Measurements from ENCODE around the gene KCNT2.

Gene KCNT2

GRCh38 chr1:196415978-196416377, 192.3 kb downstream of the KCNT2 start:
- TF ChIP-seq, protein P1, sequence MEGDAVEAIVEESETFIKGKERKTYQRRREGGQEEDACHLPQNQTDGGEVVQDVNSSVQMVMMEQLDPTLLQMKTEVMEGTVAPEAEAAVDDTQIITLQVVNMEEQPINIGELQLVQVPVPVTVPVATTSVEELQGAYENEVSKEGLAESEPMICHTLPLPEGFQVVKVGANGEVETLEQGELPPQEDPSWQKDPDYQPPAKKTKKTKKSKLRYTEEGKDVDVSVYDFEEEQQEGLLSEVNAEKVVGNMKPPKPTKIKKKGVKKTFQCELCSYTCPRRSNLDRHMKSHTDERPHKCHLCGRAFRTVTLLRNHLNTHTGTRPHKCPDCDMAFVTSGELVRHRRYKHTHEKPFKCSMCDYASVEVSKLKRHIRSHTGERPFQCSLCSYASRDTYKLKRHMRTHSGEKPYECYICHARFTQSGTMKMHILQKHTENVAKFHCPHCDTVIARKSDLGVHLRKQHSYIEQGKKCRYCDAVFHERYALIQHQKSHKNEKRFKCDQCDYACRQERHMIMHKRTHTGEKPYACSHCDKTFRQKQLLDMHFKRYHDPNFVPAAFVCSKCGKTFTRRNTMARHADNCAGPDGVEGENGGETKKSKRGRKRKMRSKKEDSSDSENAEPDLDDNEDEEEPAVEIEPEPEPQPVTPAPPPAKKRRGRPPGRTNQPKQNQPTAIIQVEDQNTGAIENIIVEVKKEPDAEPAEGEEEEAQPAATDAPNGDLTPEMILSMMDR (IDR thresholded peaks at IDR 0.05; ENCODE audit: low read depth, low read length), result no peak
- H3K4me3 ChIP-seq (ENCODE audit: low read depth, low read length), result no peak overlapping the region

- TF ChIP-seq, protein P1 (IDR thresholded peaks at IDR 0.05; ENCODE audit: low read depth, low read length), result no peak
- H3K4me3 ChIP-seq (ENCODE audit: low read depth, low read length), result no peak overlapping the region
Measured at GRCh38 chr1:196412326-196412725, 195.9 kb downstream of the KCNT2 start.

GRCh38 chr1:196410768-196411167, 197.5 kb downstream of the KCNT2 start:
- TF ChIP-seq, protein P1 (IDR thresholded peaks at IDR 0.05; ENCODE audit: low read depth, low read length), result no peak
- H3K4me3 ChIP-seq (ENCODE audit: low read depth, low read length), result no peak overlapping the region

DNA sequence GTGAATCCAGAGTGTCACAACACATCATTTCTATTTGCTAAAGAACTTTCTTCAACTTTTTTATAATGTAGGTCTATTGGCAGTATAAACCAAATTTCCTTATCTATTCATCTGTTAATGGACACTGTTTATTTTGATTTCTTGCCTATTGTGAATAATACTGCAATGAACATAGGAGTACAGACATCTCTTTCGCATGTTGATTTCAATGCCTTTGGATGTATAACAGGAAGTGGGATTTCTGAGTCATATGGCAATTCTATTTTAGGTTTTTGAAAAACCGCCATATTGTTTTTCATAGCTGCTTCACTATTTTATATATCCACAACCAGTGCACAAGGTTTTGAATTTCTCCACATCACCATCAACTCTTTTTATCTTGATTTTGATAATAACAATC, 198.7 kb downstream of the KCNT2 start:
- TF ChIP-seq, protein P1 (IDR thresholded peaks at IDR 0.05; ENCODE audit: low read depth, low read length), result no peak
- no peak overlapping the region for H3K4me3 ChIP-seq (ENCODE audit: low read depth, low read length)

DNA sequence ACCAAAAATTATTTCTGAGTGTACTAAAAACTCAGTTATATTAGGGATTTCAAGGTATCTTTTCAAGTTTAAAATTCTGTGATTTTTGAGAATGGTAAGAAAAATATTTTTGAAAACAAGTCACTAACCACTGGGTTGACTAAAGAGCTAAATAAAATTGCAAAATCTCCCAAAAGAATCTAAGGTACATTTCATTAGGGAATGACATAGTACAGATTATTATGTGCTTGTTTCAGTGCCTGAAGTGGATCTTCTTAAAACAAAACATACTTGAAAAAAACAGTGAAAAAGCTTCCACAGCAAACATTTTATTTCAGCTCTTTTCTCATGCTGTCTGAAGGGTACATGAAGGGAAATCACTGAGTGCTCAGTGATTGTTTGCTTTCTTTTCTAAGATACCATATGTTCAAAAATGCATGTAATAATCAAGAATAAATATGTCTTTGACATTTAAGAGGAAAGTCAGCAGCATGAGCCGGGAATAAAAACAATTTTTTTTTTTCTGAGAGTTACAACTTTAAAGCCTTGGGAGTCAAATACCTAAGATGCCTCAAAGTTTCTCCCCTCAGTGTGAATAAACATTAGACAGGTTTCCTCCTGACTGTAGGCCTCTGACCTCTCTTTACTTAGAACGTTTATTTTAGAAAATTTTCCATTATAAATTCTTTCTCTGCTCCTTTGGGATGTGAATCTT, 200.7 kb downstream of the KCNT2 start:
- TF ChIP-seq, protein P1 (IDR thresholded peaks at IDR 0.05; ENCODE audit: low read depth, low read length), result no peak
- no peak overlapping the region for H3K4me3 ChIP-seq (ENCODE audit: low read depth, low read length)

DNA sequence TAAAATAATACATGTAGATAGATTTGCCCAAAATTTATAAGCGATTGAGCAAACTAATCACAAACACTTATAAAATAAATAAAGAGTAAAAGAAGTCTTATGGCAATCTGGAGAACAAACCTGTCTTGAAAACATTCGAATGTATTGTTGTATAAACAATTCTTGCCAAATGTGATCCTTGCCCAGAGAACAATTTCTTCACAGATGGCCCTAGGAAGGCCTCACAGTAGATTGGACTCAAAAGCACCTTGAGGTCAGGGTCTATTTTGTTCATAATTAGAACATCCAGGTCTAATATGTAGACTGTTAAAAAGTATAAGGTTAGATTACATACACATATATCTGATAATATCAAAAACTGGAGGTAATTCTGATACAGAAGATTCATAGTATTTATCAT, 202.4 kb downstream of the KCNT2 start:
- no peak overlapping the region for H3K4me3 ChIP-seq (ENCODE audit: low read depth, low read length)
- TF ChIP-seq, protein P1 (IDR thresholded peaks at IDR 0.05; ENCODE audit: low read depth, low read length), result no peak

GRCh38 chr1:196403803-196404690, 204.2 kb downstream of the KCNT2 start:
- no peak overlapping the region for H3K4me3 ChIP-seq (ENCODE audit: low read depth, low read length)
- TF ChIP-seq, protein P1 (IDR thresholded peaks at IDR 0.05; ENCODE audit: low read depth, low read length), result no peak
